ENCODE results near the gene NHP2.

The NHP2 gene

DNA sequence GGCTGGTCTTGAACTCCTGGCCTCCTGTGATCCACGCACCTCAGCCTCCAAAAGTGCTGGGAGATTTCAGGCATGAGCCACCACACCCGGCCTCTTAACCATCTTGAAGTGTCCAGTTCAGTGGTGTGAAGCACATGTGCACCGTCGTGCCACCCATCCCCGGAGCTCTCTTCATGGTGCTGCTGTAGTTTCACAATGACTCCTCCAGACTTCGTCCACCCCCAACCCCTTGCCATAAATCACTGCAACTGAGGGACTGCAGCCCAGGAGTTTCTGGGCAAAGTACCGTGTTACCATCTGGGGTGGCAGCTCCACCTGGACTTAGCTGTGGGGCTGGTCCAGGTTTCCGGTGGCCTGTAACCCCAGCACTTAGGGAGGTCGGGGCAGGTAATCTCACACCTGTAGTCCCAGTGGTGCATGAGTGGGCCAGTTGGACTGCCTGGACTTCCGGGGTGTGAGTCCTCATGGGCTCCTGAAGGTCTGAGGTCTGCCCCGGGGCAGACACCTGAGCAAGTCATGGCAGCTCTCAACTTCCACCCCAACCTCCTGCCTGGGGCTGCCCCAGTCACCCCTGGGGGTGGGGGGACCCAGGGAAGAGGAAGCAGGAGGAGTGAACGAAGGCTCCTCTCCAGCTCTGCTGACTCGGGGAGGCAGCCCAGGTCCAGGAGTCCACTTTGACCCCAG lies 47.0 kb downstream of the NHP2 start:
- no peak for TF ChIP-seq TEAD4 (IDR thresholded peaks at IDR 0.05)
- TF ChIP-seq CEBPB (IDR thresholded peaks at IDR 0.05) = no peak
- TF ChIP-seq, protein P1, sequence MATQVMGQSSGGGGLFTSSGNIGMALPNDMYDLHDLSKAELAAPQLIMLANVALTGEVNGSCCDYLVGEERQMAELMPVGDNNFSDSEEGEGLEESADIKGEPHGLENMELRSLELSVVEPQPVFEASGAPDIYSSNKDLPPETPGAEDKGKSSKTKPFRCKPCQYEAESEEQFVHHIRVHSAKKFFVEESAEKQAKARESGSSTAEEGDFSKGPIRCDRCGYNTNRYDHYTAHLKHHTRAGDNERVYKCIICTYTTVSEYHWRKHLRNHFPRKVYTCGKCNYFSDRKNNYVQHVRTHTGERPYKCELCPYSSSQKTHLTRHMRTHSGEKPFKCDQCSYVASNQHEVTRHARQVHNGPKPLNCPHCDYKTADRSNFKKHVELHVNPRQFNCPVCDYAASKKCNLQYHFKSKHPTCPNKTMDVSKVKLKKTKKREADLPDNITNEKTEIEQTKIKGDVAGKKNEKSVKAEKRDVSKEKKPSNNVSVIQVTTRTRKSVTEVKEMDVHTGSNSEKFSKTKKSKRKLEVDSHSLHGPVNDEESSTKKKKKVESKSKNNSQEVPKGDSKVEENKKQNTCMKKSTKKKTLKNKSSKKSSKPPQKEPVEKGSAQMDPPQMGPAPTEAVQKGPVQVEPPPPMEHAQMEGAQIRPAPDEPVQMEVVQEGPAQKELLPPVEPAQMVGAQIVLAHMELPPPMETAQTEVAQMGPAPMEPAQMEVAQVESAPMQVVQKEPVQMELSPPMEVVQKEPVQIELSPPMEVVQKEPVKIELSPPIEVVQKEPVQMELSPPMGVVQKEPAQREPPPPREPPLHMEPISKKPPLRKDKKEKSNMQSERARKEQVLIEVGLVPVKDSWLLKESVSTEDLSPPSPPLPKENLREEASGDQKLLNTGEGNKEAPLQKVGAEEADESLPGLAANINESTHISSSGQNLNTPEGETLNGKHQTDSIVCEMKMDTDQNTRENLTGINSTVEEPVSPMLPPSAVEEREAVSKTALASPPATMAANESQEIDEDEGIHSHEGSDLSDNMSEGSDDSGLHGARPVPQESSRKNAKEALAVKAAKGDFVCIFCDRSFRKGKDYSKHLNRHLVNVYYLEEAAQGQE (IDR thresholded peaks at IDR 0.05; ENCODE audit: low read depth) = no peak
- no peak for TF ChIP-seq TAF1 (IDR thresholded peaks at IDR 0.05; ENCODE audit: low read depth)
- TF ChIP-seq ZBTB7A (IDR thresholded peaks at IDR 0.05; ENCODE audit: low read depth) = no peak

DNA sequence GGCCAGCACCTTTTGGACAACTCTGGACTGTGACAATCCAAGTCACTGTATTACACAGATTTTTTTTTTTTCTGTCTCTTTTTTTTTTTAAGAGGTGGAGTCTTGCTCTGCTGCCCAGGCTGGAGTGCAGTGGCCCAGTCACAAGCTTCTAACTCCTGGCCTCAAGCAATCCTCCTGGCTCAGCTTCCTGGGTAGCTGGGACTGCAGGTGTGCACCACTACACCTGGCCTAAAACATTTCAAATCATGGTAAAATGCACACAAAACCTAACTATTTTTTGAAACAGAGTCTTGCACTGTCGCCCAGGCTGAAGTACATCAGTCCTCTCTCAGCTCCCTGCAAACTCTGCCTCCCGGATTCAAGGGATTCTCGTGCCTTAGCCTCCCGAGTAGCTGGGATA lies 47.6 kb downstream of the NHP2 start:
- TF ChIP-seq EP300 (IDR thresholded peaks at IDR 0.05; ENCODE audit: borderline replicate concordance) (no peak), CREB1 (IDR thresholded peaks at IDR 0.05; ENCODE audit: low read depth) (no peak), NFIC (IDR thresholded peaks at IDR 0.05) (no peak), YY1 (IDR thresholded peaks at IDR 0.05; ENCODE audit: low read depth) (no peak), RAD21 (IDR thresholded peaks at IDR 0.05; ENCODE audit: low read depth) (no peak), ZBTB7A (IDR thresholded peaks at IDR 0.05; ENCODE audit: low read depth) (no peak)

DNA sequence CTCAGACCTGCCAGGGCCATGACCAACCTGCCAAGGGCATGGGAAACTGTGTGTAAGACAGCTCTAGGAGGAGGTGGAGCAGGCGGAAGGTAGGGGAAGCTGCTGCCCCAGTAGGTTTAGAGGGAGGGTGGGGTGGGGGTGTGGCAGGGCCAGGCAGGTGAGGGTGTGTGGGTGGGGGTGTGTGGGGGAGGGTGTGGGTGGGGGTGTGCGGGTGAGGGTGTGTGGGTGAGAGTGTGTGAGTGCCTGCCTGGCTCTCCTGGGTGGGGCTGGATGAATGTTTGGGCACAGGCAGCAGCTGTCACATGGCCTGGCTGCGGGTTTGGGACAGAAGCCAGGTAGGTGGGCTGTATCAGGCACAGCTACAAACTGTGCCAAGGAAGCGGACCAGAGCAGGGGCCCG lies 49.2 kb downstream of the NHP2 start:
- no peak for TF ChIP-seq EGR1 (IDR thresholded peaks at IDR 0.05)
- peak; percentile 26; the same call in 1 of the 2 replicates for TF ChIP-seq NFIC (IDR thresholded peaks at IDR 0.05)
- TF ChIP-seq, protein P2, sequence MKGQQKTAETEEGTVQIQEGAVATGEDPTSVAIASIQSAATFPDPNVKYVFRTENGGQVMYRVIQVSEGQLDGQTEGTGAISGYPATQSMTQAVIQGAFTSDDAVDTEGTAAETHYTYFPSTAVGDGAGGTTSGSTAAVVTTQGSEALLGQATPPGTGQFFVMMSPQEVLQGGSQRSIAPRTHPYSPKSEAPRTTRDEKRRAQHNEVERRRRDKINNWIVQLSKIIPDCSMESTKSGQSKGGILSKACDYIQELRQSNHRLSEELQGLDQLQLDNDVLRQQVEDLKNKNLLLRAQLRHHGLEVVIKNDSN (IDR thresholded peaks at IDR 0.05) = peak; percentile 76

DNA sequence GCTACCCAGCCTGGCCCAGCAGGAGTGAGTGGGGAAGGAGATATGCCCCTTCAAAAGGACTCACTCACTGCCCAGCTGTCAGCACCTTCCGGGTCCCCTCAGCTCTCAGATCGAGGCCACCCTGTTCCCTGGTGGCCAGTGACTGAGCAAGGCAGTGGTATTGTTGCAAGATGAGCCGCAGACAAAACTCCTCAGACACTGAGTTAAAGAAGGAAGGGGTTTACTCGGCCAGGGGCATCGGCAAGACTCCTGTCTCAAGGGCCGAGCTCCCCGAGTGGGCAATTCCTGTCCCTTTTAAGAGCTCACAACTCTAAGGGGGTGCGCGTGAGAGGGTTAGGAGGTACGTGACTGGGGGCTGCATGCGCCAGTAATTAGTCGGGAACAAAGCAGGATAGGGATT lies 50.1 kb downstream of the NHP2 start:
- TF ChIP-seq, protein P3, sequence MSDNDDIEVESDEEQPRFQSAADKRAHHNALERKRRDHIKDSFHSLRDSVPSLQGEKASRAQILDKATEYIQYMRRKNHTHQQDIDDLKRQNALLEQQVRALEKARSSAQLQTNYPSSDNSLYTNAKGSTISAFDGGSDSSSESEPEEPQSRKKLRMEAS (IDR thresholded peaks at IDR 0.05) = no peak
- TF ChIP-seq RAD21 (IDR thresholded peaks at IDR 0.05; ENCODE audit: low read depth) (no peak), TEAD4 (IDR thresholded peaks at IDR 0.05) (no peak), TCF12 (IDR thresholded peaks at IDR 0.05; ENCODE audit: low read depth) (no peak), NFIC (IDR thresholded peaks at IDR 0.05) (no peak), TAF1 (IDR thresholded peaks at IDR 0.05; ENCODE audit: low read depth) (no peak), EGR1 (IDR thresholded peaks at IDR 0.05) (no peak), ZBTB7A (IDR thresholded peaks at IDR 0.05; ENCODE audit: low read depth) (no peak), CREB1 (IDR thresholded peaks at IDR 0.05; ENCODE audit: low read depth) (no peak), EP300 (IDR thresholded peaks at IDR 0.05; ENCODE audit: borderline replicate concordance) (no peak), YY1 (IDR thresholded peaks at IDR 0.05; ENCODE audit: low read depth) (no peak), FOXM1 (IDR thresholded peaks at IDR 0.05; ENCODE audit: borderline replicate concordance, low read depth) (no peak), CEBPB (IDR thresholded peaks at IDR 0.05) (no peak)
- TF ChIP-seq, protein P1 (IDR thresholded peaks at IDR 0.05; ENCODE audit: low read depth) = no peak
- TF ChIP-seq, protein P2 (IDR thresholded peaks at IDR 0.05) = no peak

Data from Ishikawa (cell line).